Activated gamma-delta T cell treated with anti-CD3 and anti-CD28 coated beads, Interleukin-2, amount 50 U/mL, for 16 hours (primary cell): Measurements from ENCODE around the gene RNASEL.

Source experiments
- DNase-seq: peaks from one replicate; pipeline ENCODE4 v3.0.0-alpha.2; 2020; ENCODE audit warnings: low read depth

Gene RNASEL

GRCh38 chr1:182620924-182621585 is 32.0 kb upstream of the RNASEL start:
- DNase-seq: no peak

DNA sequence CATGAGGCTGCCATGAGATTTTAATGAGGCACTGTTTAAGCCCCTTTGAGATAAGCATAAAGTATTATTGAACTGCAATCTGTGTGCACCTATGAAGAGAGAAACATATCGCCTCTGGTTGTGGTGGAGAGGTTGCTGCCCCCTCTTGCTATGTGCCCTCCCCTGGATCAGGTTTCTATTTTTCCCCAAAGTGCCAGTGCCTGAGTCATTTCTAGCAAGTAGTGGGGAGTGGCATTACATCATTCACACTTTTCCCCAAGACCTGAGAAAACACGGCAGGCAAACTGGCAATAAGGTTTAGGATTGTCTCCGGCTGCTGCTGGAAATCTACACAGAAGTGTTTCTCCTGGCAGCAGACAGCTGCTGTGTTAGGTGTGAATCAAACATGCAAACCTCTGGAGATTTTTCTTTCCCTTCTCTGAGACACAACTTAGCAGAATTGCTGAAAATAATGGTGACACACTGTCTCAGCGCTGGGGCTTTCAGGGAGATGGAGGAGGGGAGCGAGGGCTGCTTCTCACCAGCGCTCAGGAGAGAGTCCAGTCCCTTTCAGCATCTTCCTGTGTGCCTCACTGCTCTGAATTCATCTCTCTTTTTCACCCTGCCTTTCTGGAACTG is 28.8 kb upstream of the RNASEL start:
- no peak for DNase-seq

- DNase-seq: no peak
These were observed 28.0 kb upstream of the RNASEL start for GRCh38 chr1:182617014-182617429.

GRCh38 chr1:182616130-182617013 is 27.3 kb upstream of the RNASEL start:
- DNase-seq: peak; percentile 84

GRCh38 chr1:182615468-182616129 is 26.5 kb upstream of the RNASEL start:
- DNase-seq: no peak

- DNase-seq: peak; percentile 44
These were observed 25.9 kb upstream of the RNASEL start for GRCh38 chr1:182614796-182615454.

DNA sequence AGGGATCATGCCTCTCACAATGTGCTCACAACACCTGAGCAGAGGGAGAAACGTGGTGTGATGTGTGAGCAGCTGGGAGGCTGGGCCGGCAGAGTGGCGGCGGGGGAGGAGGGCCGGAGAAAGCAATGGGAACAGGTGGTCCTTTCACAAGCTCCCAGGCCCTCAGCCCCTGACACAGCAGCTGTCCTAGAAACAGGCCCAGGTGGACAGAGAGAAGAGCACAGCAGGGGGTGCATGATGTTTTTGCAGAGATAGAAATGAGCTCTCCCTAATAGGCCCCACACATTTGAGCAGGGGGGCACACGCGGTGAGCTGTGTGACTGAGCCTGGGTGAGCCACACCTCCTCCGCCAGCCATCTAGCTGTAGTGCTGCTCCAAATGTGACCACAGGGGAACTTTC is 22.7 kb upstream of the RNASEL start:
- DNase-seq: no peak

GRCh38 chr1:182611326-182611725 is 22.3 kb upstream of the RNASEL start:
- DNase-seq: no peak

DNA sequence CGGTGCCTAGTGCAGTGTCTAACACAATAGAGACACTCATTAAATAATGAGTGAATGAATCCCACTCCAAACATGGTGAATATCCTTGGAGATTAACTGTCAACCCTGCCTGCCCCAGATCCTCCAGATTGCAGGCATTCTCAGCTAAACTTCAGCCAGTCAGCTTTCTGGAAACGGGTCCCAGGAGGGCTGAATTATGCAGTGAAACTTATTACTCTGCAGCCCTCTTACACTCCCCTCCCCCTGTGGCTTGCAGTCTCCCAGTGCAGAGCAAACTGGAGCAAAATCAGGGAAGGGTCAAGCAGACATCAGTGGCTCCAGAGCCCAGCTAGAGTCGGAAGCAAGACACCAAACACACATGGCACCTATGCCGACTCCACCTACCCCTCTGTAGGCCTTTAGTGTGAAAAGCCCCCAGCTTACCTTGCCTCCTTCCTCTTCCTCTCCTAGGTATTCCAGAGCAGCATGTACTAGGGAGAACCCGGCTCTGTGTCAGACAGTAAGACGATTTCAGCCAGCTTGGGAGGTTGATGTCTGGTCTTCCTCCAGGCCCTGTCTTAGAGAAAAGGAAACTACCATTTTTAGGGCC is 21.6 kb upstream of the RNASEL start:
- DNase-seq: no peak

- DNase-seq: no peak
These were observed 20.0 kb upstream of the RNASEL start for GRCh38 chr1:182608845-182609610.

DNA sequence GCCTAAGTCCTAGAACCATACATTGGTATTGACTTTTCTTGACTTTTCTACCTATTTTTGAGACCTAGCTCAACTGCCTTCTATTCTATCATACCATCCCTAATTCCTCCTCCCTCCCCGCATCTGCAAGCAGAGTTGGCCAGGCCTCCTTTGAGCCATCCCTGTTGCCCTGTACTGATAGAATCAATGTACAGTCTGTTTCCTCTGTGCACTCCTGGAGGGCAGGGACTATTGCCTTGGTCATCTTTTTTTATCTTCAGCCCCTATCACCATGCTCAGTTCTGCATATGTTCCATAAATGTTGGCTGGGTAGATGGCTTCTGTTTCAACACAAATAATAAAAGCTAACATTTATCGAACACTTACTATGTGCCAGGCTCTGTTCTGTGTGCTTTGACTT is 19.2 kb upstream of the RNASEL start:
- DNase-seq: no peak

GRCh38 chr1:182607566-182607965 is 18.5 kb upstream of the RNASEL start:
- no peak for DNase-seq

DNA sequence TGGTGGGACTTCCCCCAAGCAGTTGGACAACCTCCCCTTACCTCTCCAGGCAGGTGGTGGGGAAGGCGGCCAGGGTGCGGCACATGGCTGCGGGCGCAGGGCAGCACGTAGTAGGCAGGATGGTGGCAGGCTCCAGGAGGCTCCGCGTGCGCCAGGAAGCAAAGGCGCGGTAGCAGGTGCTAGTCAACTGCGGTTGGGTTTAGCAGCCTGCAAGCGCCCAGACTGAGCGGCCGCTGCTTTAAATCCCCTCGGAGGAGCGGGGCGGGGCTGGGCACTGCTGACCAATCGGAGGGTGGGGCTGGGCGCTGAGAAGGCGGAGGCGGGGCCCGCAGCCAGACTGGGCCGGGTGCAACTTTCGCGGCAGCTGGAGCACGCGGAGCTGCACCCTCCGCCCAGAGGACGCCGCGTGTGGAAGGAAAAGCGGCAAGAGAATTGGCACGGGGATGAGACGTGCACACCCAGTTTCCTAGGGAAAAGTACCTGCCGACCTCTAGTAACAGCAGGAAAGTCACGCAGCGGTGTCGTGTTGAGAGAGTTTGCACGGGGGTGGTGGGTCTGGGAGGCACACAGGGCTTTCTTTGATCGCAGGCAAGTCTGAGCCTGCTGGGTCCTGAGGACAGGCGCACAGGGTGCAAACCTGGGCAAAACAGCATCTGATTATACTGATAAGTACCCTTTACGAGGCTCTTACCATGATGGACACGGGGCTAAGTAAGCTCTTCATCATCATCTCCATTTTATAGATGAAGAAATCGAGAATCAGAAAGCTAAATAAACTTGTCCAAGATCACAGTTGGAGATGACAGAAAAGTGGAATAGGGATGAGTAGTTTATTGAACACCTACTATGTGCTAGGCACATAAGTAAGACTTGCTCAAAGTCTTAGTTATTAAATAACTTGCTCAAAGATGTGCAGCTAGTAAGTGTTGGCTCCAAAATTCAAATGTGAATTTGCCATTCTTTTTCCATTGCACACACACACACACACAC is 15.4 kb upstream of the RNASEL start, which contains the start of gene RGS16:
TSS of gene RGS16 (minus strand) at position 215 of the 990 bp plus-strand sequence. CDS start at position 85, 130 bp downstream.
- DNase-seq: peak; percentile 88

DNA sequence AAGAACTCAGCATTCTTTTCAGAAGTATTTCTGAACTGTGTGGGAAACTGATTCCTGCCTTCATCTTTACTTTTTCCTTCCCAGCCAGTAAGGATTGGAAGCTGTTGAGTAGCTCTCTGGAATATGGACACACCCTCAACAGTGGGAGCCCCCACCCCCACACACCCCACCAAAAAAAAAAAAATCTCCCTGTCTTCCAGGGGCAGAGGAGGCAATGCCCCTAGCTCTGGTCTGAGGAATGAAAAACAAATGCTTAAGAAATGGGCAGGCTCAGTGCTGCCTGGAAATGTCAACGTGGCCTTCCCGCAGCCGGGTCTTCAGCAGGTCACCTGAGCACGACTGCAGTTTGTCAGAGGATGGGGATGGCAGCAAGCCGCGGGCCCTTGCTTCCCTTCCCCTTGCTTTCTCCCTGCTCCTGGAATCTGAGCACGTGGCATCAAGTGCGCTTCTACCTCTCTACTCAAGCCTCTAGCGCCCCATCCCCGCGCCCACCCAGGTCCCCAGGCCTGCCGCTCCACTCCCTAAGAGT is 14.7 kb upstream of the RNASEL start:
- no peak for DNase-seq

GRCh38 chr1:182602935-182603645 is 14.0 kb upstream of the RNASEL start:
- DNase-seq: no peak

DNA sequence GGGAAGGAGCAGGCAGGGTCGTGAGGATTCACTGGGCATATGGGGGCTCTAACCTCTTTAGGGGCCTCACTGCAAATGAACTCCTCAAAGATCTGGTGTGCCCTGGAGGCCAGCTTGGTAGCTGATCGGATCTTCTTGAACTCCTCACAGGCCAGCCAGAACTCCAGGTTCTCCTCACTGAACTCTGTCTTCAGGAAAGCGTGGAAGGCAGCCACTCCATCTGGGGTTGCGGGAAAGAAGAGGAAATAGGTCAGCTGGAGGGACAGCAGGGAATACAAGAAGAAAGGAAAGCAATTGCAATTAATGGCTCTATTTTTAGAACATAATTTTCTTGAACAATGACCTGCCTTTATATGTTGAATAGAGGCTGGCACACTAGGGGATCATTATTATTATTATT is 12.9 kb upstream of the RNASEL start:
- no peak for DNase-seq

GRCh38 chr1:182601416-182601786 is 12.3 kb upstream of the RNASEL start:
- peak; percentile 47 for DNase-seq

GRCh38 chr1:182600745-182601415 is 11.8 kb upstream of the RNASEL start:
- DNase-seq: no peak
